ENCODE data around the gene HS6ST1.

GRCh38 chr2:128298846-128299507, 19.7 kb downstream of the HS6ST1 start:
- TF ChIP-seq, protein P1, sequence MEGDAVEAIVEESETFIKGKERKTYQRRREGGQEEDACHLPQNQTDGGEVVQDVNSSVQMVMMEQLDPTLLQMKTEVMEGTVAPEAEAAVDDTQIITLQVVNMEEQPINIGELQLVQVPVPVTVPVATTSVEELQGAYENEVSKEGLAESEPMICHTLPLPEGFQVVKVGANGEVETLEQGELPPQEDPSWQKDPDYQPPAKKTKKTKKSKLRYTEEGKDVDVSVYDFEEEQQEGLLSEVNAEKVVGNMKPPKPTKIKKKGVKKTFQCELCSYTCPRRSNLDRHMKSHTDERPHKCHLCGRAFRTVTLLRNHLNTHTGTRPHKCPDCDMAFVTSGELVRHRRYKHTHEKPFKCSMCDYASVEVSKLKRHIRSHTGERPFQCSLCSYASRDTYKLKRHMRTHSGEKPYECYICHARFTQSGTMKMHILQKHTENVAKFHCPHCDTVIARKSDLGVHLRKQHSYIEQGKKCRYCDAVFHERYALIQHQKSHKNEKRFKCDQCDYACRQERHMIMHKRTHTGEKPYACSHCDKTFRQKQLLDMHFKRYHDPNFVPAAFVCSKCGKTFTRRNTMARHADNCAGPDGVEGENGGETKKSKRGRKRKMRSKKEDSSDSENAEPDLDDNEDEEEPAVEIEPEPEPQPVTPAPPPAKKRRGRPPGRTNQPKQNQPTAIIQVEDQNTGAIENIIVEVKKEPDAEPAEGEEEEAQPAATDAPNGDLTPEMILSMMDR (conservative IDR thresholded peaks at IDR 0.05; ENCODE audit: low read depth, low read length) = no peak
- no peak for TF ChIP-seq EZH2 (IDR thresholded peaks at IDR 0.05; ENCODE audit: borderline replicate concordance, low read depth, low read length, poor library complexity, severe bottlenecking)

Measured in A673 (cell line).